Tibial artery (tissue), 4 donors: ENCODE data around the gene SMARCD1.

Source experiments
- DNase-seq, 2 donors: peaks; one replicate each; pipeline ENCODE4 v3.0.0-alpha.2; 2019
- H3K27ac ChIP-seq, 2 donors: fragments of 200-600 bp; sonication (generic) in 1 of 2; 1 replicate in 1 of 2; 2 replicates in 1 of 2; pipeline ENCODE4 v1.5.1; 2018 to 2019; ENCODE audit warnings: mild to moderate bottlenecking in 1 of 2
- H3K27me3 ChIP-seq, 2 donors: fragments of 200-600 bp; sonication (generic) in 1 of 2; one replicate each; pipeline versions ENCODE4 v1.5.1 to v1.6.0; 2016 to 2019
- H3K36me3 ChIP-seq, 3 donors: fragments of 200-600 bp; sonication (generic) in 2 of 3; one replicate each; pipeline ENCODE4 v1.5.1; 2016 to 2019; ENCODE audit warnings: mild to moderate bottlenecking in 2 of 3
- H3K4me1 ChIP-seq, 4 donors: fragments of 200-600 bp; sonication (generic) in 2 of 4; 1 replicate in 3 of 4; 2 replicates in 1 of 4; pipeline ENCODE4 v1.5.1; 2016 to 2019
- H3K4me3 ChIP-seq, 2 donors: fragments of 200-600 bp; sonication (generic) in 1 of 2; 1 replicate in 1 of 2; 2 replicates in 1 of 2; pipeline ENCODE4 v1.5.1; 2018 to 2019; ENCODE audit warnings: mild to moderate bottlenecking in 2 of 2
- H3K9me3 ChIP-seq, 3 donors: fragments of 200-600 bp; sonication (generic) in 1 of 3; one replicate each; pipeline ENCODE4 v1.5.1; 2016 to 2019
- intact Hi-C: fragments of 100-400 bp; cut with DNase I; formaldehyde crosslinking; loops from one replicate; pipeline ENCODE4 v1.15.0; 2023; ENCODE audit warnings: low total_unique reads
- TF ChIP-seq, protein P1 (sequence below), 2 experiments: fragments of 200-600 bp in 1 of 2; fragments of 450-650 bp in 1 of 2; IDR thresholded peaks; one replicate each; pipeline ENCODE4 v1.5.1; 2017 to 2019; ENCODE audit warnings: antibody characterized with exemption in 2 of 2, mild to moderate bottlenecking in 1 of 2, moderate library complexity in 1 of 2

The SMARCD1 gene

DNA sequence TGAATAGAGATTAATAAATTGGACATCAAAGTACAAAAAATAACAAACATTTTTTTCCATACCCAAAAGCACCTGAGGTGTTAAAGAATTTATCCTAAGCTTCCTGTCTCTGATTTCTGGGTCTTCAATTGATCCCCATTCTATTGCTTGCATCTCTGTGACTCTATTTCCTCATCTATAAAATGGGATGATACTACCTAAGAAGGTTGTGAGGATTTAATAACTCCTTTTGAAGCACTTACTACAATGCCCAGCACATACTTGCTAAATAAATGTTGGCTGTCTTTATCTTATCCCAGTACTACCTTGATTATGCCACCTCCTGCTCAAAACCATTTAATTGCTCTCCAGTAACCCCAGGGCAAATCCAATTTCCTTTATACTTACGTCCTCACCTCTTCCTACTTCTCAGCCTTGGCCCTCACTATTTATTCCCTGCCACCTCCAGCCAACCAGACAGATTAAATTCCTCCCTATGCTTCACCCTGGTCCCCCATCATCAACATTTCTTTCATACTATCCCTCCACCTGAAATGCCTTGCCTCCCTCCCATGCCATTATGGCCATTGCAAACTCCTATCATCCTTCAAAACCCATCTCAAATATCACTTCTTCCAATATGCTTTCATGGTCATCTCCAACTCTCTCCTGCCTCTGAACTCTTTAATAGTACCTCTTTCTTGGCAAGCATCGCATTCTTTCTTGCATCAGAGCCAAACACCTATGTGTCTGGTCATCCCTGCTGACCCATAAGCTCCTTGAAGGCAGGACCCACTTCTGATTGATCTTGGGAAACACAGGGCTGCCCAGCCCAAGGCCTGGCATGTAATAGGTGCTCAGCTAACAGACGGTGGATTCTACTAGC lies 35.7 kb upstream of the SMARCD1 start:
- Histone ChIP-seq H3K4me3 (no peak overlapping the region), H3K36me3 (no peaks in the 10 kb centered on the region), H3K4me1 (peaks cover 0 to 10% (median 4%) of the 10 kb centered on the region in 4 donors), H3K27me3 (peaks cover 0 to 42% of the 10 kb centered on the region in 2 donors), H3K27ac (no peak overlapping the region), H3K9me3 (no peaks in the 10 kb centered on the region)
- intact Hi-C loops = loop anchor here (5.0 kb wide), 1 partner anchor 182 kb away; no protein-coding TSS in a partner anchor
- no peak for DNase-seq
- TF ChIP-seq, protein P1, sequence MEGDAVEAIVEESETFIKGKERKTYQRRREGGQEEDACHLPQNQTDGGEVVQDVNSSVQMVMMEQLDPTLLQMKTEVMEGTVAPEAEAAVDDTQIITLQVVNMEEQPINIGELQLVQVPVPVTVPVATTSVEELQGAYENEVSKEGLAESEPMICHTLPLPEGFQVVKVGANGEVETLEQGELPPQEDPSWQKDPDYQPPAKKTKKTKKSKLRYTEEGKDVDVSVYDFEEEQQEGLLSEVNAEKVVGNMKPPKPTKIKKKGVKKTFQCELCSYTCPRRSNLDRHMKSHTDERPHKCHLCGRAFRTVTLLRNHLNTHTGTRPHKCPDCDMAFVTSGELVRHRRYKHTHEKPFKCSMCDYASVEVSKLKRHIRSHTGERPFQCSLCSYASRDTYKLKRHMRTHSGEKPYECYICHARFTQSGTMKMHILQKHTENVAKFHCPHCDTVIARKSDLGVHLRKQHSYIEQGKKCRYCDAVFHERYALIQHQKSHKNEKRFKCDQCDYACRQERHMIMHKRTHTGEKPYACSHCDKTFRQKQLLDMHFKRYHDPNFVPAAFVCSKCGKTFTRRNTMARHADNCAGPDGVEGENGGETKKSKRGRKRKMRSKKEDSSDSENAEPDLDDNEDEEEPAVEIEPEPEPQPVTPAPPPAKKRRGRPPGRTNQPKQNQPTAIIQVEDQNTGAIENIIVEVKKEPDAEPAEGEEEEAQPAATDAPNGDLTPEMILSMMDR (IDR thresholded peaks at IDR 0.05) = no peak

DNA sequence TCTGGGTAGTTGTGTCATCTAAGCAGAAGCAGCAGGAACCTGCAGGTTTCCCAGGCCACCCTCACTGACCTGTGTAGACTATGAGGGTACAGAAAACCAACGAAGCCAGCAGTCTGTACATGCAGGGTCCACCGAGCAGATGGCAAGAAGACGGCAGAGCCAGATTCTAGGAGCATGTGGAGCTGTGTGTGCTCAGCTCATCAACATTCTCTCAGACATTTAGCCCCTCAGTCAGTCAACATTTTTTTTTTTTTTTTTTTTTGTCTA lies 35.1 kb upstream of the SMARCD1 start:
- intact Hi-C loops = loop anchor here (5.0 kb wide), 1 partner anchor 183 kb away; no protein-coding TSS in a partner anchor
- H3K4me3 ChIP-seq = peak overlapping the region in 1 of 2 donors; percentile 37
- peaks cover 0 to 10% (median 4%) of the 10 kb centered on the region in 4 donors for H3K4me1 ChIP-seq
- no peaks in the 10 kb centered on the region for H3K36me3 ChIP-seq
- TF ChIP-seq, protein P1 (IDR thresholded peaks at IDR 0.05) = no peak
- no peak overlapping the region for H3K27ac ChIP-seq
- no peak for DNase-seq
- H3K9me3 ChIP-seq = no peaks in the 10 kb centered on the region
- H3K27me3 ChIP-seq = peaks cover 0 to 48% of the 10 kb centered on the region in 2 donors

- Histone ChIP-seq H3K36me3 (no peaks in the 10 kb centered on the region), H3K4me1 (peaks cover 0 to 11% (median 6%) of the 10 kb centered on the region in 4 donors), H3K4me3 (peak overlapping the region; percentile 32 to 37), H3K27me3 (peaks cover 0 to 52% of the 10 kb centered on the region in 2 donors), H3K9me3 (no peaks in the 10 kb centered on the region), H3K27ac (no peak overlapping the region)
- TF ChIP-seq, protein P1 (IDR thresholded peaks at IDR 0.05) = no peak
- DNase-seq = peak; percentile 82 to 83
- intact Hi-C loops = loop anchor here (5.0 kb wide), 1 partner anchor 183 kb away; no protein-coding TSS in a partner anchor
These were observed 34.6 kb upstream of the SMARCD1 start for GRCh38 chr12:50050410-50051098.

- intact Hi-C loops = loop anchor here (5.0 kb wide), 1 partner anchor 184 kb away; no protein-coding TSS in a partner anchor
- H3K4me1 ChIP-seq = peaks cover 0 to 18% (median 13%) of the 10 kb centered on the region in 4 donors
- TF ChIP-seq, protein P1 (IDR thresholded peaks at IDR 0.05) = no peak
- no peaks in the 10 kb centered on the region for H3K9me3 ChIP-seq
- peak overlapping the region in 1 of 2 donors; percentile 37 for H3K4me3 ChIP-seq
- peaks cover 0 to 55% of the 10 kb centered on the region in 2 donors for H3K27me3 ChIP-seq
- DNase-seq = no peak
- H3K36me3 ChIP-seq = no peaks in the 10 kb centered on the region
- no peak overlapping the region for H3K27ac ChIP-seq
These were observed 33.9 kb upstream of the SMARCD1 start for GRCh38 chr12:50051101-50051806.

- Histone ChIP-seq H3K27me3 (peaks cover 0 to 60% of the 10 kb centered on the region in 2 donors), H3K36me3 (no peaks in the 10 kb centered on the region), H3K4me1 (peaks cover 0 to 29% (median 24%) of the 10 kb centered on the region in 4 donors), H3K27ac (no peak overlapping the region), H3K9me3 (no peaks in the 10 kb centered on the region), H3K4me3 (no peak overlapping the region)
- no peak for DNase-seq
- TF ChIP-seq, protein P1 (IDR thresholded peaks at IDR 0.05) = no peak
- intact Hi-C loops = loop anchor here (5.0 kb wide), 1 partner anchor 185 kb away; no protein-coding TSS in a partner anchor
These were observed 32.6 kb upstream of the SMARCD1 start for GRCh38 chr12:50052544-50052943.
